Measurements from ENCODE around the gene ZNF19. TPM values are rescaled to one million over a fixed set of nuclear protein-coding genes. Genes with fewer than 3 reads are reported as not detected.

Gene ZNF19
- total and polyA plus RNA-seq, 2 donors (not counting 3 experiments of a cell fraction or from before 2014, with no cell fraction given), result 0.98 to 2.6 TPM

DNA sequence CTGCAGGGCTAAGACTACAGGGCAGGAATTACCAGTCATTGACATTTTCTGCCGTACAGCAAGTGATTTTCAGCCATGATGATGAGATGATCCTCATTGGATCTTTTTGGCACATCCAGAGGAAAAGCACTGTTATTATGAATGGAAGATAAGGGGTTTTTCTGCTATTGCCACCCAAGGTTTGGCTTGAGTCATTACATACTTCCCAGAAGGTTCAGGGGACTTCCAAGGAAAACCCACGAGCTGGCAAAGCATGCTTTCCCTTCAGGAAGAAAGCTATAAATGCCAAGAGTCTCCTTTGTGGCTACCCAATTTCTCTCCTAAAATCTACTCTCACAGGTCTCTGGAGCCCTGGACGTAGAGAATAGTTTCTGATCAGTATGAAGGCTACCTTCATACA is 43.2 kb upstream of the ZNF19 start:
- H3K9me3 ChIP-seq (replicated peaks; ENCODE audit: control insufficient read depth, insufficient read depth, low read length), result no peaks in the 10 kb centered on the region
- no peak overlapping the region for H3K4me3 ChIP-seq (replicated peaks in 1 of 3; ENCODE audit: insufficient read depth in 1 of 3, low read depth in 1 of 3, low read length in 3 of 3)
- H3K79me2 ChIP-seq (ENCODE audit: control insufficient read depth, insufficient read depth, low read length), result no peaks in the 10 kb centered on the region
- POLR2A ChIA-PET, result no interaction called here
- CTCF ChIA-PET, result interaction anchor here (1.0 to 1.2 kb wide), 2 partner anchors 33 to 53 kb away, joined by 3 to 4 read pairs; no protein-coding TSS in a partner anchor
- no TSS peak for BruUV-seq (replicated peaks)
- no peaks in the 10 kb centered on the region for H3K36me3 ChIP-seq (ENCODE audit: control insufficient read depth in 2 of 2, extremely low read depth in 1 of 2, insufficient read depth in 2 of 2, low read length in 2 of 2)
- no peaks in the 10 kb centered on the region for H3K27me3 ChIP-seq (ENCODE audit: control insufficient read depth in 2 of 2, insufficient read depth in 2 of 2, low read length in 2 of 2)
- intact Hi-C loops (cut with micrococcal nuclease), result no loop called here
- dilution Hi-C loops (cut with MboI; ENCODE audit: extremely low pct_ligation_motif_present, low sequenced_read_pairs), result no loop called here
- no peak overlapping the region for H3K27ac ChIP-seq (ENCODE audit: insufficient read depth, low read depth, low read length)
- H3K9ac ChIP-seq (replicated peaks; ENCODE audit: extremely low read depth, insufficient read depth, low read length), result no peak overlapping the region
- no peak overlapping the region for H2AFZ ChIP-seq (ENCODE audit: low read depth, low read length)
- H3K4me1 ChIP-seq (ENCODE audit: control insufficient read depth, extremely low read depth, insufficient read depth, low read length), result no peaks in the 10 kb centered on the region
- no peak for FAIRE-seq
- no peak for DNase-seq (ENCODE audit: low read depth, low spot score)
- TF ChIP-seq POLR2AphosphoS5 (IDR thresholded peaks at IDR 0.05; ENCODE audit: insufficient read depth, low read depth, low read length) (no peak), CTCF (IDR thresholded peaks at IDR 0.05; ENCODE audit: extremely low read depth in 1 of 2, insufficient read depth in 1 of 2, low read depth in 1 of 2, low read length in 2 of 2) (no peak), JUN (IDR thresholded peaks at IDR 0.05; ENCODE audit: borderline replicate concordance, insufficient read depth, insufficient read length, low read depth) (no peak), FOS (IDR thresholded peaks at IDR 0.05; ENCODE audit: borderline replicate concordance, insufficient read depth, low read length) (no peak), POLR2A (IDR thresholded peaks at IDR 0.05; ENCODE audit: low read depth, low read length) (no peak), MYC (IDR thresholded peaks at IDR 0.05; ENCODE audit: low read depth, low read length) (no peak), EZH2 (IDR thresholded peaks at IDR 0.05; ENCODE audit: borderline replicate concordance, low read depth, low read length, severe bottlenecking) (no peak), GATA2 (IDR thresholded peaks at IDR 0.05; ENCODE audit: insufficient read depth, insufficient read length, low read depth, low read length) (no peak), MAX (IDR thresholded peaks at IDR 0.05; ENCODE audit: insufficient read depth, insufficient read length) (no peak)
- H3K9me1 ChIP-seq (replicated peaks; ENCODE audit: control insufficient read depth, extremely low read depth, insufficient read depth, low read length), result no peaks in the 10 kb centered on the region
- H3K4me2 ChIP-seq (ENCODE audit: insufficient read depth, low read length), result no peak overlapping the region
- no peaks in the 10 kb centered on the region for H4K20me1 ChIP-seq (replicated peaks; ENCODE audit: control insufficient read depth, extremely low read depth, insufficient read depth, low read length)

Measured in endothelial cell of umbilical vein (primary cell).